Spleen (tissue), 11 donors: ENCODE data around the gene TTC36. TPM values are rescaled to one million over a fixed set of nuclear protein-coding genes. Genes with fewer than 3 reads are reported as not detected.
A peak's percentile ranks its signal among the peaks of the same experiment; 100 is the strongest.

Source experiments
- DNase-seq: peaks from one replicate; pipeline ENCODE4 v3.0.0-alpha.2; 2020
- H3K27ac ChIP-seq, 8 donors: fragments of 200-600 bp; sonication (generic) in 7 of 8; 1 replicate in 4 of 8; 2 replicates in 4 of 8; pipeline versions ENCODE4 v1.5.0 to v1.8.0; 2016 to 2021; ENCODE audit warnings: inconsistent platforms in 4 of 8, mild to moderate bottlenecking in 4 of 8, moderate library complexity in 1 of 8
- H3K27me3 ChIP-seq, 7 donors: fragments of 200-600 bp; sonication (generic) in 6 of 7; replicated peaks in 1 of 7; 1 replicate in 4 of 7; 2 replicates in 3 of 7; pipeline versions ENCODE4 v1.5.0 to v1.8.0; 2016 to 2021; ENCODE audit warnings: inconsistent platforms in 3 of 7, mild to moderate bottlenecking in 1 of 7
- H3K36me3 ChIP-seq, 6 donors: fragments of 200-600 bp; sonication (generic) in 5 of 6; 1 replicate in 4 of 6; 2 replicates in 2 of 6; pipeline versions ENCODE4 v1.5.0 to v1.8.0; 2016 to 2021; ENCODE audit warnings: inconsistent platforms in 2 of 6
- H3K4me1 ChIP-seq, 6 donors: fragments of 200-600 bp; sonication (generic) in 5 of 6; 1 replicate in 3 of 6; 2 replicates in 3 of 6; pipeline versions ENCODE4 v1.5.0 to v1.8.0; 2016 to 2021; ENCODE audit warnings: inconsistent platforms in 3 of 6
- H3K4me3 ChIP-seq, 8 donors: fragments of 200-600 bp; sonication (generic) in 7 of 8; 1 replicate in 4 of 8; 2 replicates in 4 of 8; pipeline versions ENCODE4 v1.5.0 to v1.8.0; 2016 to 2021; ENCODE audit warnings: inconsistent platforms in 4 of 8, mild to moderate bottlenecking in 4 of 8, moderate library complexity in 2 of 8
- H3K9me3 ChIP-seq, 8 donors: fragments of 200-600 bp; sonication (generic) in 7 of 8; 1 replicate in 4 of 8; 2 replicates in 4 of 8; pipeline versions ENCODE4 v1.5.0 to v1.8.0; 2016 to 2021; ENCODE audit warnings: inconsistent platforms in 4 of 8
- POLR2A ChIP-seq, 3 donors: fragments of 450-650 bp; IDR thresholded peaks; one replicate each; pipeline ENCODE4 v1.5.1; 2017; ENCODE audit warnings: antibody characterized with exemption in 3 of 3, mild to moderate bottlenecking in 1 of 3
- POLR2AphosphoS5 ChIP-seq, 3 donors: sonication (generic); formaldehyde crosslinking; IDR thresholded peaks; one replicate each; pipeline ENCODE4 v1.5.1; 2017; ENCODE audit warnings: antibody characterized with exemption in 3 of 3
- WGBS, 5 donors: extraction: QIAGEN DNeasy Blood & Tissue Kit in 3 of 5; methylation state at CpG; one replicate each; pipeline versions ENCODE4 v1.1.5 to v1.1.7; 2013 to 2018; 5-methylcytosine and 5-hydroxymethylcytosine counted together
- intact Hi-C: fragments of 100-400 bp; cut with DNase I; formaldehyde crosslinking; loops from one replicate; pipeline ENCODE4 v1.15.0; 2023; ENCODE audit warnings: low total_unique reads
- polyA plus RNA-seq, 3 donors: library from polyadenylated mRNA; stranded (reverse); fragments of 200-250 nt; gene quantifications; one replicate each; pipeline ENCODE4 v1.2.1, GENCODE V29; 2013
- total RNA-seq, 7 donors: library from RNA; depleted of rRNA in 3 of 7; stranded (reverse); fragments of >200 nt in 3 of 7; fragmentation: NEBNext Ultra II Directional in 4 of 7; extraction: Animal tissue kit (Norgen Biotek cat#: 25700) in 4 of 7; gene quantifications; one replicate each; pipeline versions ENCODE4 v1.1.0 to v1.2.1, GENCODE V29; 2016 to 2021
- TF ChIP-seq, protein P1 (sequence below), 11 experiments: fragments of 200-600 bp in 7 of 11; fragments of 450-650 bp in 4 of 11; sonication (generic) in 4 of 11; IDR thresholded peaks in 8 of 11; conservative IDR thresholded peaks in 3 of 11; 1 replicate in 7 of 11; 2 replicates in 4 of 11; pipeline versions ENCODE4 v1.4.0 to v1.8.0; 2016 to 2021; ENCODE audit warnings: antibody characterized with exemption in 11 of 11, inconsistent platforms in 4 of 11, mild to moderate bottlenecking in 1 of 11
- donor health status: healthy with polysubstance abuse.
- donor health status: DM: no; HTN: no; CAD: no; lungs with moderate emphysema.
- donor health status: DM: no; HTN: no; CAD: no.
- donor health status: Bipolar disorder and iron deficiency.
- donor health status: healthy.
- donor health status: DM: no; HTN: no; CAD: no.
- donor health status: DM: yes; HTN: yes; CAD: no.

The TTC36 gene
- total and polyA plus RNA-seq, 10 donors, result 0.09 to 0.97 (median 0.13) TPM; not detected in 7

DNA sequence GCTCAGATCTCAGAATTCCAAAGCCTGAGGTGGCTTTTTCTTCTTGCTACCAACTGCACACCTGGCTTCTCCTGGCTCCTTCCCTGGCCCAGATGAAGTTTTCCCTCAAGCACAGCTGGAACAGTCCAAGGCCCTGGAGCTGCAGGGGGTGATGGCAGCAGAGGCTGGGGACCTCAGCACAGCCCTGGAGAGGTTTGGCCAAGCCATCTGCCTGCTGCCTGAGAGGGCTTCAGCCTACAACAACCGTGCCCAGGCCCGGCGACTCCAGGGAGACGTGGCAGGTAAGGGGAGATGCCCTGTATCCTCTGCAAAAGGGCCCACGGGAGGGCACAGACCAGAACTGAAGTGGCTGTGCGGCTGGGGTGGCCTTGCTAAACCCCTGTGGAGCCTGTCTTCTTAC lies 1.2 kb downstream of the TTC36 start:
- Histone ChIP-seq H3K27me3 (peaks cover 0 to 10% (median 0%) of the 10 kb centered on the region in 7 donors), H3K36me3 (peaks cover 0 to 20% (median 12%) of the 10 kb centered on the region in 6 donors), H3K4me3 (no peak overlapping the region), H3K4me1 (peaks cover 8 to 62% (median 27%) of the 10 kb centered on the region in 6 donors), H3K27ac (no peak overlapping the region), H3K9me3 (no peaks in the 10 kb centered on the region)
- no peak for DNase-seq
- TF ChIP-seq POLR2AphosphoS5 (IDR thresholded peaks at IDR 0.05) (peak in 2 of 3 donors; percentile 20 to 64), POLR2A (IDR thresholded peaks at IDR 0.05) (no peak)
- TF ChIP-seq, protein P1, sequence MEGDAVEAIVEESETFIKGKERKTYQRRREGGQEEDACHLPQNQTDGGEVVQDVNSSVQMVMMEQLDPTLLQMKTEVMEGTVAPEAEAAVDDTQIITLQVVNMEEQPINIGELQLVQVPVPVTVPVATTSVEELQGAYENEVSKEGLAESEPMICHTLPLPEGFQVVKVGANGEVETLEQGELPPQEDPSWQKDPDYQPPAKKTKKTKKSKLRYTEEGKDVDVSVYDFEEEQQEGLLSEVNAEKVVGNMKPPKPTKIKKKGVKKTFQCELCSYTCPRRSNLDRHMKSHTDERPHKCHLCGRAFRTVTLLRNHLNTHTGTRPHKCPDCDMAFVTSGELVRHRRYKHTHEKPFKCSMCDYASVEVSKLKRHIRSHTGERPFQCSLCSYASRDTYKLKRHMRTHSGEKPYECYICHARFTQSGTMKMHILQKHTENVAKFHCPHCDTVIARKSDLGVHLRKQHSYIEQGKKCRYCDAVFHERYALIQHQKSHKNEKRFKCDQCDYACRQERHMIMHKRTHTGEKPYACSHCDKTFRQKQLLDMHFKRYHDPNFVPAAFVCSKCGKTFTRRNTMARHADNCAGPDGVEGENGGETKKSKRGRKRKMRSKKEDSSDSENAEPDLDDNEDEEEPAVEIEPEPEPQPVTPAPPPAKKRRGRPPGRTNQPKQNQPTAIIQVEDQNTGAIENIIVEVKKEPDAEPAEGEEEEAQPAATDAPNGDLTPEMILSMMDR (IDR thresholded peaks at IDR 0.05 in 8 of 11, conservative IDR thresholded peaks at IDR 0.05 in 3 of 11), result no peak
- WGBS, 5 donors, result 92 to 99% (median 94%) methylated on average over 6 of the region's 6 CpGs
- intact Hi-C loops, result no loop called here

DNA sequence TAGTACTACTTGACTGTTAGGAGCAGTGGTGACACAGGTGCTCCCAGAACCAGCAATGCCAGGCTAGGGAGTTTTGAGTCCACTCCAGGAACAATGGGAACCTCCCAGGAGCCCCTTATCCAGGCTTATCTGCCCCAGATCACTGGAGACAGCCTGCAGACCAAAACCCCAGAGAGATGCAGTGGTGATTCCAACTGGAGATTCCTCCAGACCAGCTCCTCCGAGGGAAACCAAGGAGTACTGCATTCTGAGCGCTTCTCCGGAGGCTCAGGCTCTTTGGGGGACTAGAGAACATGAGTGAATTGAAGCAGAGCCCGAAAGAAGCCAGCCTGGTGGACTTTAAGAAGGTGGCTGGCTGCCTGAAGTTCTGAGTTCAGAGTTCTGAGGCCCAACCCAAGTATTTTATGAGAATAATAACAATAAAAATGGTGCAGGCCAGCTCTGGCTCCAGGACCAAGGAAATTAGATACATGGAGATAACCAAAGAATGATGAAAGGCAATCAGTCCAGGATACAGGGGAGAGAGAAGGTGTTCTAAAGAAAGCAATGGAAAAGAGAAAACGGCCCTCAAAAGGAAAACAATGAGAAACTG lies 2.4 kb downstream of the TTC36 start:
- DNase-seq, result no peak
- peaks cover 0 to 10% (median 0%) of the 10 kb centered on the region in 7 donors for H3K27me3 ChIP-seq
- H3K27ac ChIP-seq, result no peak overlapping the region
- H3K4me1 ChIP-seq, result peaks cover 8 to 50% (median 26%) of the 10 kb centered on the region in 6 donors
- 77 to 87% (median 84%) methylated on average over 5 of the region's 5 CpGs for WGBS, 5 donors
- H3K9me3 ChIP-seq, result no peaks in the 10 kb centered on the region
- H3K36me3 ChIP-seq, result peaks cover 0 to 15% (median 4%) of the 10 kb centered on the region in 6 donors
- intact Hi-C loops, result no loop called here
- TF ChIP-seq POLR2A (IDR thresholded peaks at IDR 0.05) (no peak), POLR2AphosphoS5 (IDR thresholded peaks at IDR 0.05) (no peak)
- TF ChIP-seq, protein P1 (IDR thresholded peaks at IDR 0.05 in 8 of 11, conservative IDR thresholded peaks at IDR 0.05 in 3 of 11), result no peak
- peak overlapping the region in 7 of 8 donors; percentile 80 to 98 (median 95) for H3K4me3 ChIP-seq

DNA sequence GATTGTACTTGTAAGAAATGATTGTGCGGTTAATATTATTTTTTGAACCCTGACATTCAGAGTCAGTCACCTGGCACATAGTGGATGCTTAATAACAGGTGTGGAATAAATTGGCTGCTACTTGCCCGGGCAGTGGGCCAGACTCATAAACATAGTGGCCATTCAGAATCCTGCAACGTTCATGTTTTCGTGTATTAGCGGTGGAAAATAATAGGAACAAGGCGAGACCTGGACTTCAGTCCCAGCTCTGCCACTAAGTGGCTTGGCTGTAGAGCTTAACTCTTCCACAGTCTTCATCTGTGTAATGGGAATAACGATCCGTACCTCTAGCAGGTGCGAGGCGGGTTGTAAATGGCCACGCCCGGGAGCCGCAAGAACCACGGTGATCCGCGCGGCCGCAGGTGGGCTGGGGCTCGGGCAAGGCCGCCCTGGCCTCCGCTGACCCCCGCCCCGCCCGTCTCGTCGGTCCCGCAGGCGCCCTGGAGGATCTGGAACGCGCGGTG lies 3.0 kb downstream of the TTC36 start:
- H3K4me1 ChIP-seq, result peaks cover 8 to 45% (median 26%) of the 10 kb centered on the region in 6 donors
- peak overlapping the region; percentile 80 to 98 (median 92) for H3K4me3 ChIP-seq
- H3K36me3 ChIP-seq, result peaks cover 0 to 15% (median 3%) of the 10 kb centered on the region in 6 donors
- TF ChIP-seq POLR2AphosphoS5 (IDR thresholded peaks at IDR 0.05) (no peak), POLR2A (IDR thresholded peaks at IDR 0.05) (no peak)
- TF ChIP-seq, protein P1 (IDR thresholded peaks at IDR 0.05 in 8 of 11, conservative IDR thresholded peaks at IDR 0.05 in 3 of 11), result no peak
- intact Hi-C loops, result no loop called here
- no peaks in the 10 kb centered on the region for H3K9me3 ChIP-seq
- WGBS, 5 donors, result 5 to 19% (median 6%) methylated on average over 10 to 31 of the region's 31 CpGs
- DNase-seq, result no peak
- peak overlapping the region in 7 of 8 donors; percentile 54 to 80 (median 73) for H3K27ac ChIP-seq
- H3K27me3 ChIP-seq, result peaks cover 0 to 10% (median 0%) of the 10 kb centered on the region in 7 donors
